HCT116 (cell line): ENCODE measurements around the gene EPB41L5. TPM values are rescaled to one million over a fixed set of nuclear protein-coding genes. Genes with fewer than 3 reads are reported as not detected.
"Not testable (repeated sequence)": the region's sequence is repeated elsewhere in the genome, so short reads cannot be mapped to it uniquely, and the experiment has no call there.

Experiments
- ATAC-seq: fragments of 200-7000 bp; cut with Tn5 transposase; 2 replicates; pipeline ENCODE4 v1.9.1; 2020; ENCODE audit warnings: mild to moderate bottlenecking, moderate library complexity
- BruUV-seq: library from RNA; stranded (reverse); fragments of 400-500 nt; replicated peaks from 2 replicates; lab custom pipeline; 2021; lab: Mats Ljungman, UMichigan
- CTCF ChIA-PET: fragments of 300-600 bp; sonication (Branson Sonifier 250); formaldehyde crosslinking; loops from one replicate; lab custom pipeline; 2021; ENCODE audit warnings: antibody characterized with exemption; lab: Charles Lee
- POLR2A ChIA-PET: fragments of 300-600, 350-600 bp; sonication (Branson Sonifier 250); formaldehyde crosslinking; loops from one replicate; lab custom pipeline; 2021; ENCODE audit warnings: antibody characterized with exemption; lab: Charles Lee
- RAD21 ChIA-PET, 2 experiments: fragments of 300-600 bp; sonication (Branson Sonifier 250); formaldehyde crosslinking; loops; one replicate each; lab custom pipeline; 2023; ENCODE audit warnings: low total read pairs in 2 of 2; ENCODE audit not compliant: uncharacterized antibody in 2 of 2, unreplicated experiment in 2 of 2, low non-redundant PET in 1 of 2; lab: Charles Lee
- DNase-seq: peaks from one replicate; pipeline ENCODE4 v3.0.0-alpha.2; 2010; ENCODE audit warnings: low read depth, low spot score
- H2AFZ ChIP-seq: fragments of 200-600 bp; shearing (Covaris generic), sonication (generic); 2 replicates; pipeline ENCODE4 v1.6.1; 2017; ENCODE audit warnings: low read depth, mixed run types, mixed read lengths, antibody characterized with exemption, low read length; ENCODE audit not compliant: poor library complexity, severe bottlenecking
- H3K27ac ChIP-seq: 2 replicates; pipeline ENCODE4 v1.5.1; 2012; ENCODE audit warnings: low read depth, low read length
- H3K27me3 ChIP-seq: fragments of 200-600 bp; sonication (generic); 2 replicates; pipeline ENCODE4 v1.6.1; 2016; ENCODE audit warnings: mixed run types, low read length, mixed read lengths; ENCODE audit not compliant: insufficient read depth
- H3K36me3 ChIP-seq, 2 experiments: fragments of 200-500 bp in 1 of 2; fragments of 200-600 bp in 1 of 2; sonication (Bioruptor generic) in 1 of 2; sonication (generic) in 1 of 2; 2 replicates each; pipeline versions ENCODE4 v1.5.1 to v1.6.1; 2014 to 2016; ENCODE audit warnings: low read length in 2 of 2, inconsistent platforms in 1 of 2, mixed read lengths in 1 of 2, mixed run types in 1 of 2; ENCODE audit not compliant: insufficient read depth in 2 of 2, control insufficient read depth in 1 of 2
- H3K4me1 ChIP-seq, 2 experiments: fragments of 200-600 bp in 1 of 2; sonication (generic) in 1 of 2; 2 replicates each; pipeline versions ENCODE4 v1.5.1 to v1.6.1; 2012 to 2017; ENCODE audit warnings: low read length in 2 of 2, inconsistent platforms in 1 of 2, mild to moderate bottlenecking in 1 of 2, mixed read lengths in 1 of 2, mixed run types in 1 of 2, moderate library complexity in 1 of 2; ENCODE audit not compliant: insufficient read depth in 2 of 2, control insufficient read depth in 1 of 2
- H3K4me2 ChIP-seq: fragments of 200-600 bp; sonication (generic); 2 replicates; pipeline ENCODE4 v1.6.1; 2017; ENCODE audit warnings: mixed run types, low read length, mixed read lengths
- H3K4me3 ChIP-seq, 2 experiments: fragments of 200-600 bp in 1 of 2; sonication (generic) in 1 of 2; replicated peaks in 1 of 2; 2 replicates each; pipeline ENCODE4 v1.5.1; 2011 to 2016; ENCODE audit warnings: low read length in 2 of 2, control low read depth in 1 of 2, low read depth in 1 of 2, mild to moderate bottlenecking in 1 of 2, mixed read lengths in 1 of 2, mixed run types in 1 of 2
- H3K79me2 ChIP-seq: fragments of 200-600 bp; sonication (generic); 2 replicates; pipeline ENCODE4 v1.6.1; 2017; ENCODE audit warnings: mild to moderate bottlenecking, mixed run types, low read length, moderate library complexity, mixed read lengths; ENCODE audit not compliant: insufficient read depth
- H3K9ac ChIP-seq: fragments of 200-600 bp; sonication (generic); 2 replicates; pipeline ENCODE4 v1.6.1; 2016; ENCODE audit warnings: low read length, mixed read lengths
- H3K9me2 ChIP-seq: fragments of 200-600 bp; sonication (generic), shearing (Covaris generic); 2 replicates; pipeline ENCODE4 v1.6.1; 2017; ENCODE audit warnings: mixed run types, mild to moderate bottlenecking, moderate library complexity; ENCODE audit not compliant: insufficient read depth
- H3K9me3 ChIP-seq, 2 experiments: fragments of 200-500 bp in 1 of 2; fragments of 200-600 bp in 1 of 2; sonication (Bioruptor generic) in 1 of 2; sonication (generic) in 1 of 2; 2 replicates each; pipeline ENCODE4 v1.6.1; 2014 to 2017; ENCODE audit warnings: low read length in 2 of 2, mixed read lengths in 2 of 2, inconsistent platforms in 1 of 2, low read depth in 1 of 2, mild to moderate bottlenecking in 1 of 2, mixed run types in 1 of 2, moderate library complexity in 1 of 2; ENCODE audit not compliant: control insufficient read depth in 1 of 2, insufficient read depth in 1 of 2
- H4K20me1 ChIP-seq: fragments of 200-600 bp; sonication (generic), shearing (Covaris generic); 2 replicates; pipeline ENCODE4 v1.6.1; 2017; ENCODE audit warnings: mixed run types, mild to moderate bottlenecking, moderate library complexity; ENCODE audit not compliant: insufficient read depth
- CEBPB ChIP-seq: IDR thresholded peaks from 2 replicates; pipeline ENCODE4 v1.6.1; 2012; ENCODE audit warnings: low read depth
- CTCF ChIP-seq, 3 experiments: fragments of 200-600 bp in 1 of 3; sonication (generic) in 1 of 3; IDR thresholded peaks in 2 of 3; conservative IDR thresholded peaks in 1 of 3; 2 replicates each; pipeline ENCODE4 v1.5.1; 2012 to 2017; ENCODE audit warnings: low read depth in 2 of 3, low read length in 2 of 3, antibody characterized with exemption in 1 of 3, borderline replicate concordance in 1 of 3, control low read depth in 1 of 3, mild to moderate bottlenecking in 1 of 3, mixed read lengths in 1 of 3, mixed run types in 1 of 3, moderate library complexity in 1 of 3; ENCODE audit not compliant: insufficient read depth in 1 of 3
- EGR1 ChIP-seq: IDR thresholded peaks from 2 replicates; pipeline ENCODE4 v1.6.1; 2012; ENCODE audit warnings: low read depth
- EZH2 ChIP-seq: fragments of 200-600 bp; sonication (generic); IDR thresholded peaks from 2 replicates; pipeline ENCODE4 v1.6.1; 2017; ENCODE audit warnings: antibody characterized with exemption, mixed run types
- EZH2phosphoT487 ChIP-seq: fragments of 200-600 bp; IDR thresholded peaks from 2 replicates; pipeline ENCODE4 v1.6.1; 2018; ENCODE audit warnings: antibody characterized with exemption, borderline replicate concordance
- POLR2A ChIP-seq: IDR thresholded peaks from 2 replicates; pipeline ENCODE4 v1.7.0; 2011; ENCODE audit warnings: borderline replicate concordance; ENCODE audit not compliant: insufficient read depth, insufficient read length; ENCODE audit errors: extremely low read depth
- RAD21 ChIP-seq: IDR thresholded peaks from 2 replicates; pipeline ENCODE4 v1.6.1; 2012; ENCODE audit warnings: low read depth, mild to moderate bottlenecking
- SP1 ChIP-seq: IDR thresholded peaks from 2 replicates; pipeline ENCODE4 v1.6.1; 2012; ENCODE audit warnings: low read depth
- YY1 ChIP-seq: IDR thresholded peaks from 2 replicates; pipeline ENCODE4 v1.6.1; 2011; ENCODE audit warnings: low read length, low read depth, moderate library complexity, mild to moderate bottlenecking; ENCODE audit not compliant: insufficient replicate concordance; ENCODE audit errors: extremely low read depth
- ZFX ChIP-seq: fragments of 450-650 bp; IDR thresholded peaks from 2 replicates; pipeline ENCODE4 v1.6.1; 2017
- ZNF274 ChIP-seq: fragments of 200-500 bp; sonication (Bioruptor generic); IDR thresholded peaks from 2 replicates; pipeline ENCODE4 v1.6.1; 2014; ENCODE audit warnings: mild to moderate bottlenecking, low read depth, low read length, inconsistent platforms
- intact Hi-C: fragments of 100-400 bp; cut with micrococcal nuclease; formaldehyde crosslinking; loops from 2 replicates; pipeline ENCODE4 v1.10.0; 2022
- total RNA-seq: library from RNA; stranded (reverse); gene quantifications from one replicate; pipeline ENCODE4 v1.2.1, GENCODE V29; 2021; ENCODE audit not compliant: unreplicated experiment
- TF ChIP-seq, protein P1 (sequence below): IDR thresholded peaks from 2 replicates; pipeline ENCODE4 v1.6.1; 2012

EPB41L5 gene
- total RNA-seq, 1 experiment from 2014 or later: 14.7 TPM

- ATAC-seq (no peak), DNase-seq (no peak)
- H3K9ac ChIP-seq: no peak overlapping the region
- POLR2A ChIA-PET: no interaction called here
- no peak overlapping the region for H3K4me2 ChIP-seq
- intact Hi-C loops: no loop called here
- H3K79me2 ChIP-seq: peaks cover 62% of the 10 kb centered on the region
- no peaks in the 10 kb centered on the region for H3K27me3 ChIP-seq
- BruUV-seq: no TSS peak
- H3K9me3 ChIP-seq: 0 out of 4 replicates have a peak, but pooled peaks cover 0 to 4% of the 10 kb centered on the region in 2 experiments
- H3K4me3 ChIP-seq: no peak overlapping the region
- CTCF ChIA-PET: no interaction called here
- H3K4me1 ChIP-seq: peaks cover 0 to 9% of the 10 kb centered on the region in 2 experiments; a peak in 3 of 4 replicates
- H3K9me2 ChIP-seq: no peaks in the 10 kb centered on the region
- no peak overlapping the region for H3K27ac ChIP-seq
- TF ChIP-seq EGR1 (no peak), SP1 (no peak), POLR2A (no peak), ZFX (no peak), CEBPB (no peak)
- H4K20me1 ChIP-seq: no peaks in the 10 kb centered on the region
- H3K36me3 ChIP-seq: no peaks in the 10 kb centered on the region
- RAD21 ChIA-PET: no interaction called here
- H2AFZ ChIP-seq: no peak overlapping the region
These were observed 179.4 kb downstream of the EPB41L5 start for GRCh38 chr2:120192280-120192679.

GRCh38 chr2:120195553-120195952 is 182.7 kb downstream of the EPB41L5 start:
- Histone ChIP-seq H3K27ac (no peak overlapping the region), H3K4me3 (no peak overlapping the region), H4K20me1 (no peaks in the 10 kb centered on the region), H2AFZ (no peak overlapping the region), H3K27me3 (no peaks in the 10 kb centered on the region), H3K9me3 (0 out of 4 replicates have a peak, but pooled peaks cover 0 to 8% of the 10 kb centered on the region in 2 experiments), H3K36me3 (0 out of 4 replicates have a peak, but pooled peaks cover 0 to 3% of the 10 kb centered on the region in 2 experiments), H3K4me2 (no peak overlapping the region), H3K4me1 (peaks cover 0 to 9% of the 10 kb centered on the region in 2 experiments; a peak in 3 of 4 replicates), H3K79me2 (peaks cover 59% of the 10 kb centered on the region), H3K9me2 (no peaks in the 10 kb centered on the region), H3K9ac (no peak overlapping the region)
- CTCF ChIA-PET: interaction anchor here (1.3 kb wide), 1 partner anchor 11 kb away, joined by 3 read pairs; no protein-coding TSS in a partner anchor
- RAD21 ChIA-PET: no interaction called here
- no TSS peak for BruUV-seq
- ATAC-seq (no peak), DNase-seq (no peak)
- TF ChIP-seq ZNF274: no peak
- no peak for TF ChIP-seq RAD21
- no peak for TF ChIP-seq YY1
- TF ChIP-seq, protein P1, sequence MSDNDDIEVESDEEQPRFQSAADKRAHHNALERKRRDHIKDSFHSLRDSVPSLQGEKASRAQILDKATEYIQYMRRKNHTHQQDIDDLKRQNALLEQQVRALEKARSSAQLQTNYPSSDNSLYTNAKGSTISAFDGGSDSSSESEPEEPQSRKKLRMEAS: no peak
- no peak for TF ChIP-seq CTCF (IDR thresholded peaks at IDR 0.05 in 2 of 3, conservative IDR thresholded peaks at IDR 0.05 in 1 of 3; ENCODE audit: borderline replicate concordance in 1 of 3, insufficient read depth in 1 of 3, low read depth in 2 of 3, low read length in 2 of 3)
- TF ChIP-seq EZH2phosphoT487: no peak
- no peak for TF ChIP-seq EZH2
- intact Hi-C loops: no loop called here
- POLR2A ChIA-PET: no interaction called here

DNA sequence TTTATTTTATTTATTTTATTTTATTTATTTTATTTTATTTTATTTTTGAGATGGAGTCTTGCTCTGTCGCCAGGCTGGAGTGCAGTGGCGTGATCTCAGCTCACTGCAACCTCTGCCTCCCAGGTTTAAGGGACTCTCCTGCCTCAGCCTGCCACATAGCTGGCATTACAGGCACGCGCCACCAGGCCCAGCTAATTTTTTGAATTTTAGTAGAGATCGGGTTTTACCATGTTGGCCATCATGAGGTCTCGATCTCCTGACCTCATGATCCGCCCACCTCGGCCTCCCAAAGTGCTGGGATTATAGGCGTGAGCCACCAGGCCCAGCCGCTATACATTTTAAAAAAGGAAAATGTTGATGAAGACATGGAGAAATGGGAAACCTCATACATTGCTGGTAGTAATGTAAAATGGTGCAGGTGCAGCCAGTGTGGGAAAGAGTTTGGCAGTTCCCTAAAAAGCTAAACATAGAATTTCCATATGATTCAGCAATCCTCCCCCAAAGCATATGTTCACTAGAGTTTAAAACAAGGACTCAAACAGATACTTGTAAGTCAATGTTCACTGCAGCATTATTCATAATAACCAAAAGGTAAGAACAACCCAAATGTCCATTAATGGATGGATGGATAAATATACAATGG is 187.1 kb downstream of the EPB41L5 start:
- CTCF ChIA-PET: interaction anchor here (0.8 kb wide), 1 partner anchor 113 kb away, joined by 3 read pairs; no protein-coding TSS in a partner anchor
- H3K27ac ChIP-seq, H3K4me1 ChIP-seq, BruUV-seq, intact Hi-C loops, H2AFZ ChIP-seq, POLR2A ChIA-PET, H3K9me2 ChIP-seq, H3K9ac ChIP-seq, H3K27me3 ChIP-seq, RAD21 ChIA-PET, H4K20me1 ChIP-seq, H3K4me2 ChIP-seq, H3K36me3 ChIP-seq, ATAC-seq, DNase-seq, H3K9me3 ChIP-seq, H3K4me3 ChIP-seq: not testable (repeated sequence)
- peaks cover 34% of the 10 kb centered on the region for H3K79me2 ChIP-seq
